Measurements from ENCODE around the gene PEAR1.

GRCh38 chr1:156947127-156947526, 53.6 kb downstream of the PEAR1 start:
- no peak for TF ChIP-seq POLR2AphosphoS5 (IDR thresholded peaks at IDR 0.05; ENCODE audit: low read depth, low read length)
- no peak for TF ChIP-seq POU2F2 (IDR thresholded peaks at IDR 0.05; ENCODE audit: low read depth, low read length)
- TF ChIP-seq TAF1 (IDR thresholded peaks at IDR 0.05; ENCODE audit: low read depth, low read length) = no peak
- no peak for TF ChIP-seq POLR2A (IDR thresholded peaks at IDR 0.05; ENCODE audit: low read depth, low read length)
- no peak for TF ChIP-seq SPI1 (IDR thresholded peaks at IDR 0.05; ENCODE audit: low read depth, low read length)
- TF ChIP-seq PAX5 (IDR thresholded peaks at IDR 0.05; ENCODE audit: insufficient read depth, low read length, severe bottlenecking) = no peak
